Astrocyte of the cerebellum (primary cell): Measurements from ENCODE around the gene CHSY3.

ENCODE experiments used
- DNase-seq: peaks from one replicate; pipeline ENCODE4 v3.0.0-alpha.2; 2011; ENCODE audit warnings: low read depth
- H3K4me3 ChIP-seq: 2 replicates; pipeline ENCODE4 v1.5.1; 2011; ENCODE audit warnings: mild to moderate bottlenecking, low read depth, low read length, moderate library complexity
- CTCF ChIP-seq: IDR thresholded peaks from 2 replicates; pipeline ENCODE4 v1.5.1; 2012; ENCODE audit warnings: low read length, low read depth, moderate library complexity, mild to moderate bottlenecking; ENCODE audit errors: missing control alignments
- in situ Hi-C: cut with HindIII; loops from 2 replicates; pipeline ENCODE4 v1.10.0; 2017; ENCODE audit warnings: low sequenced_read_pairs

Gene CHSY3

GRCh38 chr5:129973716-129974426, 69.6 kb downstream of the CHSY3 start:
- TF ChIP-seq CTCF, result no peak
- DNase-seq, result no peak
- no peak overlapping the region for H3K4me3 ChIP-seq
- in situ Hi-C loops, result no loop called here

- TF ChIP-seq CTCF, result no peak
These were observed 73.5 kb downstream of the CHSY3 start for GRCh38 chr5:129977810-129978209.

GRCh38 chr5:129978270-129978669, 74.0 kb downstream of the CHSY3 start:
- H3K4me3 ChIP-seq, result no peak overlapping the region
- no peak for TF ChIP-seq CTCF
- in situ Hi-C loops, result no loop called here
- no peak for DNase-seq

More at GRCh38 chr5:129977810-129978209, 73.5 kb downstream of the CHSY3 start:
- DNase-seq, result no peak
- no peak overlapping the region for H3K4me3 ChIP-seq
- in situ Hi-C loops, result no loop called here

- TF ChIP-seq CTCF, result no peak
These were observed 84.2 kb downstream of the CHSY3 start for GRCh38 chr5:129988453-129988852.

GRCh38 chr5:129991780-129992179, 87.5 kb downstream of the CHSY3 start:
- H3K4me3 ChIP-seq, result no peak overlapping the region
- in situ Hi-C loops, result no loop called here
- TF ChIP-seq CTCF, result no peak
- no peak for DNase-seq

More at GRCh38 chr5:129988453-129988852, 84.2 kb downstream of the CHSY3 start:
- in situ Hi-C loops, result no loop called here
- DNase-seq, result no peak
- no peak overlapping the region for H3K4me3 ChIP-seq

- in situ Hi-C loops, result no loop called here
- no peak for DNase-seq
- no peak overlapping the region for H3K4me3 ChIP-seq
- TF ChIP-seq CTCF, result no peak
These were observed 92.6 kb downstream of the CHSY3 start for GRCh38 chr5:129996896-129997295.

GRCh38 chr5:130000460-130000859, 96.2 kb downstream of the CHSY3 start:
- no peak overlapping the region for H3K4me3 ChIP-seq
- no peak for TF ChIP-seq CTCF
- in situ Hi-C loops, result no loop called here
- no peak for DNase-seq
